Fibroblast of lung (primary cell): ENCODE data around the gene CABCOCO1. TPM values are rescaled to one million over a fixed set of nuclear protein-coding genes. Genes with fewer than 3 reads are reported as not detected.

Experiments
- DNase-seq, 2 donors: peaks; one replicate each; pipeline versions ENCODE4 v3.0.0 to v3.0.0-alpha.2; 2010; ENCODE audit warnings: low read depth in 2 of 2
- H2AFZ ChIP-seq: 2 replicates; pipeline ENCODE4 v1.5.1; 2012; ENCODE audit warnings: low read length, control low read depth, inconsistent platforms
- H3K27ac ChIP-seq: 2 replicates; pipeline ENCODE4 v1.5.1; 2011; ENCODE audit warnings: low read length, control low read depth; ENCODE audit not compliant: insufficient read depth
- H3K27me3 ChIP-seq: 2 replicates; pipeline ENCODE4 v1.5.1; 2011; ENCODE audit warnings: mild to moderate bottlenecking, low read length; ENCODE audit not compliant: control insufficient read depth, insufficient read depth
- H3K36me3 ChIP-seq: 2 replicates; pipeline ENCODE4 v1.5.1; 2011; ENCODE audit warnings: low read length; ENCODE audit not compliant: control insufficient read depth, insufficient read depth
- H3K4me1 ChIP-seq: 2 replicates; pipeline ENCODE4 v1.5.1; 2011; ENCODE audit warnings: low read length; ENCODE audit not compliant: control insufficient read depth, insufficient read depth; ENCODE audit errors: extremely low read depth
- H3K4me2 ChIP-seq: 2 replicates; pipeline ENCODE4 v1.5.1; 2011; ENCODE audit warnings: low read length, control low read depth; ENCODE audit not compliant: insufficient read depth; ENCODE audit errors: extremely low read depth
- H3K4me3 ChIP-seq, 4 experiments: fragments of 200-600 bp in 1 of 4; sonication (generic) in 1 of 4; replicated peaks in 1 of 4; 2 replicates each; pipeline ENCODE4 v1.5.1; 2011 to 2016; ENCODE audit warnings: low read length in 4 of 4, low read depth in 3 of 4, mild to moderate bottlenecking in 3 of 4, control low read depth in 2 of 4, inconsistent platforms in 1 of 4, mixed read lengths in 1 of 4; ENCODE audit not compliant: insufficient read depth in 1 of 4; ENCODE audit errors: control extremely low read depth in 1 of 4
- H3K79me2 ChIP-seq: 2 replicates; pipeline ENCODE4 v1.5.1; 2012; ENCODE audit warnings: mild to moderate bottlenecking, low read length, inconsistent platforms; ENCODE audit not compliant: control insufficient read depth, insufficient read depth
- H3K9ac ChIP-seq: 2 replicates; pipeline ENCODE4 v1.5.1; 2011; ENCODE audit warnings: mild to moderate bottlenecking, low read length, control low read depth; ENCODE audit not compliant: insufficient read depth
- H3K9me3 ChIP-seq: 2 replicates; pipeline ENCODE4 v1.5.1; 2012; ENCODE audit warnings: low read depth, low read length; ENCODE audit not compliant: control insufficient read depth, insufficient read depth
- H4K20me1 ChIP-seq: 2 replicates; pipeline ENCODE4 v1.5.1; 2011; ENCODE audit warnings: low read length; ENCODE audit not compliant: control insufficient read depth, insufficient read depth; ENCODE audit errors: extremely low read depth
- EZH2 ChIP-seq: IDR thresholded peaks from 2 replicates; pipeline ENCODE4 v1.5.1; 2012; ENCODE audit warnings: low read length, control low read depth, mild to moderate bottlenecking; ENCODE audit errors: missing control alignments
- polyA plus RNA-seq, 2 donors: library from polyadenylated mRNA; depleted of rRNA in 1 of 2; stranded (reverse) in 1 of 2; unstranded in 1 of 2; fragments of >200 nt; gene quantifications; 2 replicates each; pipeline ENCODE4 v1.2.1, GENCODE V29; 2011 to 2012; ENCODE audit warnings: missing spikeins in 1 of 2
- total RNA-seq: library from RNA; depleted of rRNA; stranded (reverse); fragments of >200 nt; gene quantifications from 2 replicates; pipeline ENCODE4 v1.2.1, GENCODE V29; 2014
- TF ChIP-seq, protein P1 (sequence below), 2 donors: IDR thresholded peaks in 1 of 2; conservative IDR thresholded peaks in 1 of 2; 1 replicate in 1 of 2; 2 replicates in 1 of 2; pipeline ENCODE4 v1.5.1; 2011 to 2012; ENCODE audit warnings: low read length in 2 of 2, control low read depth in 1 of 2, inconsistent platforms in 1 of 2, low read depth in 1 of 2, mild to moderate bottlenecking in 1 of 2

Gene CABCOCO1
- total and polyA plus RNA-seq, 2 donors (not counting 1 experiment from before 2014, with no cell fraction given), result 0.83 to 1.6 TPM

GRCh38 chr10:61775111-61775510, 112.4 kb downstream of the CABCOCO1 start:
- TF ChIP-seq EZH2, result no peak
- TF ChIP-seq, protein P1, sequence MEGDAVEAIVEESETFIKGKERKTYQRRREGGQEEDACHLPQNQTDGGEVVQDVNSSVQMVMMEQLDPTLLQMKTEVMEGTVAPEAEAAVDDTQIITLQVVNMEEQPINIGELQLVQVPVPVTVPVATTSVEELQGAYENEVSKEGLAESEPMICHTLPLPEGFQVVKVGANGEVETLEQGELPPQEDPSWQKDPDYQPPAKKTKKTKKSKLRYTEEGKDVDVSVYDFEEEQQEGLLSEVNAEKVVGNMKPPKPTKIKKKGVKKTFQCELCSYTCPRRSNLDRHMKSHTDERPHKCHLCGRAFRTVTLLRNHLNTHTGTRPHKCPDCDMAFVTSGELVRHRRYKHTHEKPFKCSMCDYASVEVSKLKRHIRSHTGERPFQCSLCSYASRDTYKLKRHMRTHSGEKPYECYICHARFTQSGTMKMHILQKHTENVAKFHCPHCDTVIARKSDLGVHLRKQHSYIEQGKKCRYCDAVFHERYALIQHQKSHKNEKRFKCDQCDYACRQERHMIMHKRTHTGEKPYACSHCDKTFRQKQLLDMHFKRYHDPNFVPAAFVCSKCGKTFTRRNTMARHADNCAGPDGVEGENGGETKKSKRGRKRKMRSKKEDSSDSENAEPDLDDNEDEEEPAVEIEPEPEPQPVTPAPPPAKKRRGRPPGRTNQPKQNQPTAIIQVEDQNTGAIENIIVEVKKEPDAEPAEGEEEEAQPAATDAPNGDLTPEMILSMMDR (conservative IDR thresholded peaks at IDR 0.05 in 1 of 2, IDR thresholded peaks at IDR 0.05 in 1 of 2; ENCODE audit: low read depth in 1 of 2, low read length in 2 of 2), result no peak
- no peaks in the 10 kb centered on the region for H3K36me3 ChIP-seq
- DNase-seq, result no peak

GRCh38 chr10:61776615-61777266, 114.0 kb downstream of the CABCOCO1 start:
- Histone ChIP-seq H3K4me1 (no peaks in the 10 kb centered on the region), H3K4me2 (no peak overlapping the region), H3K9ac (no peak overlapping the region), H2AFZ (no peak overlapping the region), H3K9me3 (no peaks in the 10 kb centered on the region), H4K20me1 (no peaks in the 10 kb centered on the region), H3K36me3 (no peaks in the 10 kb centered on the region), H3K4me3 (no peak overlapping the region), H3K79me2 (no peaks in the 10 kb centered on the region), H3K27ac (no peak overlapping the region), H3K27me3 (no peaks in the 10 kb centered on the region)
- no peak for DNase-seq
- TF ChIP-seq EZH2, result no peak
- TF ChIP-seq, protein P1 (conservative IDR thresholded peaks at IDR 0.05 in 1 of 2, IDR thresholded peaks at IDR 0.05 in 1 of 2; ENCODE audit: low read depth in 1 of 2, low read length in 2 of 2), result no peak

More at GRCh38 chr10:61775111-61775510, 112.4 kb downstream of the CABCOCO1 start:
- Histone ChIP-seq H3K4me3 (no peak overlapping the region), H2AFZ (no peak overlapping the region), H3K79me2 (no peaks in the 10 kb centered on the region), H4K20me1 (no peaks in the 10 kb centered on the region), H3K27me3 (no peaks in the 10 kb centered on the region), H3K4me1 (no peaks in the 10 kb centered on the region), H3K27ac (no peak overlapping the region), H3K9ac (no peak overlapping the region), H3K4me2 (no peak overlapping the region), H3K9me3 (no peaks in the 10 kb centered on the region)

DNA sequence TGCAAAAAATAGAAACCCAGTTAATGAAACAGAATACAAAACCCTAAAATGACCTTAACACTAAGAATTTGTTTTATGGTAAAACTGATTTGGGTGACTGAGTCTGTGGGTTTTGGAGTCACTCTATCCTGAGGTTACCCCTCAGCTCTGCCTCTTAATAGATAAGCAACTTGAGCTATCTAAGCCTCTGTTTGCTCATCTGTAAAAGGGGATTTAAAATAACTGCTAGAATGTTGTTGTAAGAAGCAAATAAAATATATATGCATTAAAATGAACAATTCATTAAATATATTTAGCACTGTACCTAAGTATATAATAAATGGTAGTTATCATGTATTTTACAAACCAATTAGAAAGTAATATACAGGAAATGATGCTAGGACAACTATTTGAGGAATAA, 115.4 kb downstream of the CABCOCO1 start:
- no peaks in the 10 kb centered on the region for H3K36me3 ChIP-seq
- TF ChIP-seq, protein P1 (conservative IDR thresholded peaks at IDR 0.05 in 1 of 2, IDR thresholded peaks at IDR 0.05 in 1 of 2; ENCODE audit: low read depth in 1 of 2, low read length in 2 of 2), result no peak
- no peak for TF ChIP-seq EZH2
- H3K4me2 ChIP-seq, result no peak overlapping the region
- H3K4me1 ChIP-seq, result no peaks in the 10 kb centered on the region
- H3K27ac ChIP-seq, result no peak overlapping the region
- H3K9me3 ChIP-seq, result no peaks in the 10 kb centered on the region
- H3K79me2 ChIP-seq, result no peaks in the 10 kb centered on the region
- no peak overlapping the region for H2AFZ ChIP-seq
- H3K9ac ChIP-seq, result no peak overlapping the region
- no peak overlapping the region for H3K4me3 ChIP-seq
- H4K20me1 ChIP-seq, result no peaks in the 10 kb centered on the region
- H3K27me3 ChIP-seq, result no peaks in the 10 kb centered on the region
- no peak for DNase-seq
